Activated T-helper 1 cell treated with anti-CD3 and anti-CD28 coated beads, Interleukin-12 subunit alpha, Interleukin-12 subunit beta, Interleukin-2, Interleukin-4 antibody, amounts not matched to agents 30 ng/mL and 10 ng/mL and 1 ng/mL, durations not matched to agents 14 hours and 24 hours and 36 hours (primary cell): ENCODE results near the gene MTRR. TPM values are rescaled to one million over a fixed set of nuclear protein-coding genes. Genes with fewer than 3 reads are reported as not detected.
"Not testable (repeated sequence)": the region's sequence is repeated elsewhere in the genome, so short reads cannot be mapped to it uniquely, and the experiment has no call there.

ENCODE experiments used
- DNase-seq: peaks from one replicate; pipeline ENCODE4 v3.0.0; 2021; ENCODE audit warnings: low spot score
- H3K27ac Mint-ChIP-seq: one replicate; pipeline ENCODE4 v1.8.0; 2021; ENCODE audit warnings: mild to moderate bottlenecking, mixed read lengths
- H3K27me3 Mint-ChIP-seq: one replicate; pipeline ENCODE4 v1.8.0; 2022; ENCODE audit warnings: mild to moderate bottlenecking, moderate library complexity, mixed read lengths; ENCODE audit not compliant: insufficient read depth
- H3K36me3 Mint-ChIP-seq: one replicate; pipeline ENCODE4 v1.8.0; 2021; ENCODE audit warnings: low read depth, mixed read lengths
- H3K4me1 Mint-ChIP-seq: one replicate; pipeline ENCODE4 v1.8.0; 2021; ENCODE audit warnings: low read depth, mixed read lengths
- H3K4me3 Mint-ChIP-seq: one replicate; pipeline ENCODE4 v1.8.0; 2021; ENCODE audit warnings: mild to moderate bottlenecking, moderate library complexity, mixed read lengths
- H3K9me3 Mint-ChIP-seq: one replicate; pipeline ENCODE4 v1.8.0; 2021; ENCODE audit warnings: mixed read lengths
- intact Hi-C: fragments of 100-400 bp; cut with micrococcal nuclease; formaldehyde crosslinking; loops from one replicate; pipeline ENCODE4 v1.15.1; 2024
- total RNA-seq: library from RNA; stranded (reverse); gene quantifications from 2 replicates; pipeline ENCODE4 v1.2.3, GENCODE V29; 2022

The MTRR gene
- total RNA-seq, 1 donor from 2014 or later = 83.0 TPM

DNA sequence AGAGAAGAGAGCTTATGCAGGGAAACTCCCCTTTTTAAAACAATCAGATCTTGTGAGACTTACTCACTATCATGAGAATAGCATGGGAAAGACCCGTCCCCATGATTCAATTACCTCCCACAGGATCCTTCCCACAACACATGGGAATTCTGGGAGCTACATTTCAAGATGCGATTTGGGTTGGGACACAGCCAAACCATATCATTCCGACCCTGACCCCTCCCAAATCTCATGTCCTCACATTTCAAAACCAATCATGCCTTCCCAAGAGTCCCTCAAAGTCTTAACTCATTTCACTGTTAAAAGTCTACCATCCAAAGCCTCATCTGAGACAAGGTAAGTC, 42.5 kb downstream of the MTRR start:
- intact Hi-C loops, DNase-seq, H3K27me3 Mint-ChIP-seq, H3K4me1 Mint-ChIP-seq, H3K27ac Mint-ChIP-seq, H3K4me3 Mint-ChIP-seq: not testable (repeated sequence)
- H3K9me3 Mint-ChIP-seq = peaks cover 31% of the 10 kb centered on the region
- peaks cover 44% of the 10 kb centered on the region for H3K36me3 Mint-ChIP-seq

DNA sequence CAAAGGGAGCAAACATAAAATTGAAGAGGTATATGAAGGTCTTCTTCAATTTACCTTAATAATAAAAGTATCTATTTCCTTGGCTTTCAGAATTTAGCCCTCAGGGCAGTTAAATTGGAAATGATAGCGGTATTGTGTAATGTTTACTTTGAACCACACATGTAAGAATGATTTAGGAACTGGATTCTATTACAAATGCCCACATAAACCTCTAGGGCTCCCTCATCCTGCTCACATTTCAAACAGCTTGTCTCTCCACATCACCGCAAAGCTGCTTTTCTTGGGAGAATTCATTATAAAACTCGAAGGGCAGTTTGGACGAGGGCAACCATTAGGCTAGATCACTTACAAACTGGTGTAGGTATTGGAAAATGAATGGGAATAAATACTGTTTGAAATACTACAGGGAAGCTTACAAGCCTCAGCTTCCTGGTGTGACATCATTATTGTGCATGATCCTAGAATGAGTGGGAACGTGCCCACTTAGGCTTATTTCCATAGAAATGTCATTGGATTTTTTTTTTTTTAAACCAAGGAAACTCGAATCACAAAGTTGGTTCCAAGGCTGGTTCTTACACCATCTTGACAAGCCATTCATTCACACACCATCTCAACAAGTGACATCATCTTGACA, 47.3 kb downstream of the MTRR start:
- no peaks in the 10 kb centered on the region for H3K4me1 Mint-ChIP-seq
- intact Hi-C loops = no loop called here

DNA sequence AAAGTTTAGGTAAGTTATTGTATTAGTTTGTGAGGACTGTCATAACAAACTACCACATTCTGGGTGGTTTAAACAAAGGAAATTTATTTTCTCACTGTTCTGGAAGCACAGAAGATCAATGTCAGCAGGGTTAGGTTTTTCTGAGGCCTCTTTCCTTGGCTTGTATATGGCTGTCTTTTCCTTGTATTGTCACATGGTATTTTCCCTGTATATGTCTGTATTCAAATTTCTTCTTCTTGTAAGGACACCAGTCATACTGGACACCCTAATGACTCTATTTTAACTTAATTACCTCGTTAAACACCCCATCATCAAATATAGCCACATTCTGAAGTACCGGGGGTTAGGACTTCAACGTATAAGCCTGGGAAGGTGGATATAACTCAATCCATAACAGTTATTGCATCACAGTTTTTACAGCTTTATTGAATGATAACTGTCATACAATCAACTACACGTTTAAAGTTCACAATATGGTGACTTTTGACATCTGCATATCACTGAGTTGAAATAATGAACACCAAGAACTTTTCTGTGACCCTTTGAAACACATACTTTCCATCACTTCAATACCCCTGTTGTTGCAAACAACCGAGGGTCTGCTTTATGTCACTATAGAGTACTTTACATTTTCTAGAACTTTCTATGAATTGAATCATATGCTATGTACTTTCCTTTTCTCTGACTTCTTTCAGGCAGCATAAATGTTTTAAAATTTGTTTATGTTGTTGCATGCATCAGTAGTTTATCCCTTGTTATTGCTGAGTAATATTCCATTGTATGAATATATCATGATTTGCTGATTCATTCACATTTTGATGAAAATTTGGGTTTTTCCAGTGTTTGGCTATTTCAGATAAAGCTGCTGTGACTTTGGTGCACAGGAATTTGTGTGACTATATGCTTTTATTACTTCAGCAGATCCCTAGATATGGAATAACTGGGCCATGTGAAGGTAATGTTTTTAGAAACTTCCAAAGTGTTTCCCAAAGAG, 48.5 kb downstream of the MTRR start:
- Mint-ChIP-seq H3K36me3 (no peaks in the 10 kb centered on the region), H3K27ac (no peak overlapping the region), H3K9me3 (peaks cover 7% of the 10 kb centered on the region)

More for the DNA sequence above, 47.3 kb downstream of the MTRR start:
- Mint-ChIP-seq H3K4me3 (no peak overlapping the region), H3K27ac (no peak overlapping the region), H3K27me3 (no peaks in the 10 kb centered on the region), H3K36me3 (peaks cover 7% of the 10 kb centered on the region), H3K9me3 (peaks cover 12% of the 10 kb centered on the region)
- no peak for DNase-seq

DNA sequence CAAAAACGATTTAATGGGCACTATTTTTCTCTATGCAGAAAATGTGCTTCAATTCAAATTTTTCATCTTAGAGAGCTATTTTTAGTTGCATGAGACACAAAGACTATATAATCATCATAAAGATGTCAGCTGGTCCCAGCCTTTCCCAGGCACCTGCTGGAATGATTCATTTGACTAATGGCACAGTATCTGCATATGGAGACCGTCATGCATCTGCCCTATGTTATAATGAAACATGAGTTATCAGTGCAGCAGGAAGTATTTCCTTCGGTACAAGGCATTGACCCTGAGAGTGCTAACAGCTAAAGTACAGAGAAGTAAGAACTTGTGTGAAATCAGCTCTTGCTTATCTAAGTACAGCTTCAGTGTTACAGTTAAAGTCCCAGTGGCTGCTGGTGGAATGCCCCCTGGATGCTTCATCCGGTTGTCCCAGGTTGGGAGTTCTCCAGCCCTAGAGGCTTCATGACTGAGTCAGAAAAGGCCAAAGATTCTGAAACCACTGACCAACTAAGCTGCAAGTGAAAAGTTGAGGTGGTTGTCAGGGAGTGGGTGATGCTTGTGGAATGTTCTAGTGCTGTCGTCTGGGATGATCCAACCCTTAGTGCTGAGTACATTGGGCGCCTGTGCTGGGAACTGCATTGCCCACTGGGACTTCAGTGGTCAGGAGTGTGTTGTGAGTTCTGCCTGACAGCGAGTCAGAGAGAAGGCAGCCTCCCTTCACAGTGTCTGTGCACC, 57.2 kb downstream of the MTRR start:
- H3K4me1 Mint-ChIP-seq = no peaks in the 10 kb centered on the region
- no peaks in the 10 kb centered on the region for H3K36me3 Mint-ChIP-seq
- H3K27me3 Mint-ChIP-seq = peaks cover 3% of the 10 kb centered on the region
- intact Hi-C loops = no loop called here
- no peaks in the 10 kb centered on the region for H3K9me3 Mint-ChIP-seq
- H3K4me3 Mint-ChIP-seq = no peak overlapping the region
- H3K27ac Mint-ChIP-seq = no peak overlapping the region
- DNase-seq = no peak

More for the DNA sequence above, 48.5 kb downstream of the MTRR start:
- H3K27me3 Mint-ChIP-seq = peaks cover 3% of the 10 kb centered on the region
- no peak overlapping the region for H3K4me3 Mint-ChIP-seq
- intact Hi-C loops = no loop called here
- no peaks in the 10 kb centered on the region for H3K4me1 Mint-ChIP-seq
- DNase-seq = no peak

DNA sequence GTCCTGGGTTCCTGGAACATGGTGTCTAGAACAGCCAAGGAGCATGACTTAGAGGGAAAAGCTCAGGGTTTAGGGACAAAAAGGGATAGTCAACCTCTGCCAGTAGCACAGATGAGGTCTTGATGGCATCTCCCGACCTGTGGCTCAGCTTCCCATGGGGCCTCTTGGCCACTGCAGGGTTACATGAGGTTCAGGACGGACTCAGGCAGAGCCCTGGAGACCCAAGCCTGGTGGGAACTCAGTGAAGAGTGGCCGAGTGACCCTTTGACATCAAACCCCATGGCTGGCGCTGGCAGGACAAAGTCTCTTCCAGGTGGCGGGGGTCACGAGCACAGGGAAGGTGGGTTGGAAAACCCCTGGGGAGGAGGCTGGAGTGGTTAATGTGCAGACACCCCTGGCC, 57.8 kb downstream of the MTRR start:
- Mint-ChIP-seq H3K4me1 (no peaks in the 10 kb centered on the region), H3K9me3 (no peaks in the 10 kb centered on the region), H3K36me3 (no peaks in the 10 kb centered on the region), H3K27me3 (peaks cover 1% of the 10 kb centered on the region), H3K27ac (no peak overlapping the region), H3K4me3 (no peak overlapping the region)
- DNase-seq = no peak
- intact Hi-C loops = no loop called here

- Mint-ChIP-seq H3K27me3 (no peaks in the 10 kb centered on the region), H3K4me3 (no peak overlapping the region), H3K4me1 (no peaks in the 10 kb centered on the region), H3K27ac (no peak overlapping the region), H3K9me3 (no peaks in the 10 kb centered on the region), H3K36me3 (no peaks in the 10 kb centered on the region)
- peak; percentile 6 for DNase-seq
- intact Hi-C loops = no loop called here
Observed at GRCh38 chr5:7927466-7928375, 58.8 kb downstream of the MTRR start.

- Mint-ChIP-seq H3K36me3 (no peaks in the 10 kb centered on the region), H3K9me3 (no peaks in the 10 kb centered on the region), H3K27ac (no peak overlapping the region), H3K4me3 (no peak overlapping the region), H3K4me1 (no peaks in the 10 kb centered on the region), H3K27me3 (no peaks in the 10 kb centered on the region)
- intact Hi-C loops = no loop called here
- no peak for DNase-seq
Observed at GRCh38 chr5:7930011-7930410, 61.1 kb downstream of the MTRR start.

GRCh38 chr5:7941692-7942091, 72.7 kb downstream of the MTRR start:
- H3K27ac Mint-ChIP-seq = no peak overlapping the region
- intact Hi-C loops = no loop called here
- no peaks in the 10 kb centered on the region for H3K36me3 Mint-ChIP-seq
- H3K4me3 Mint-ChIP-seq = no peak overlapping the region
- peaks cover 8% of the 10 kb centered on the region for H3K27me3 Mint-ChIP-seq
- no peaks in the 10 kb centered on the region for H3K4me1 Mint-ChIP-seq
- DNase-seq = no peak
- no peaks in the 10 kb centered on the region for H3K9me3 Mint-ChIP-seq

GRCh38 chr5:7947301-7947700, 78.4 kb downstream of the MTRR start:
- no peak overlapping the region for H3K4me3 Mint-ChIP-seq
- H3K27ac Mint-ChIP-seq = no peak overlapping the region
- peaks cover 2% of the 10 kb centered on the region for H3K27me3 Mint-ChIP-seq
- no peak for DNase-seq
- no peaks in the 10 kb centered on the region for H3K36me3 Mint-ChIP-seq
- H3K4me1 Mint-ChIP-seq = no peaks in the 10 kb centered on the region
- no peaks in the 10 kb centered on the region for H3K9me3 Mint-ChIP-seq
- intact Hi-C loops = no loop called here

Other genes starting within 250 kb of the MTRR start
- gene CFAP90, start 18.0 kb upstream of the MTRR start, total RNA-seq = not detected in 2 replicates
- gene FASTKD3, start 117 bp upstream of the MTRR start, total RNA-seq = 13.5 and 18.6 TPM in 2 replicates